Measurements from ENCODE around the gene VWC2L.

Gene VWC2L

DNA sequence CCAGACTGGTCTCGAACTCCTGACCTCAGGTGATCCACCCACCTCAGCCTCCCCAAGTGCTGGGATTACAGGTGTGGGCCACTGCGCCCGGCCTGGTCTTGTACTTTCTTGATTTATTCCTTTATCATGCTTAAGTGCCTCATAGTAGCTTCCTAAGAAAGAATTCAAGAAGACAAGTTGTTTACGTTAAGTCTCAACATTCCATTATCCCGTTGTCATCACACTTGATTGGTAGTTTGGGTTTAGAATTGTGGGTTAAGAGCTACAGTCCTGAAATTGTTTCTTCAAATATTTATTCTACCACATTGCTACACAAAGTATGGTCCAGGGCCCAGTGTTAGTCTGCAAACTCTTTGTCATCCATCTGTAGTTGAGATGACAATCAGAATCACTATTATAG, 194.0 kb downstream of the VWC2L start:
- no peak for DNase-seq

- DNase-seq, result no peak
Observed at GRCh38 chr2:214607051-214607450, 196.2 kb downstream of the VWC2L start.

- DNase-seq, result no peak
Observed at GRCh38 chr2:214611015-214611414, 200.2 kb downstream of the VWC2L start.

DNA sequence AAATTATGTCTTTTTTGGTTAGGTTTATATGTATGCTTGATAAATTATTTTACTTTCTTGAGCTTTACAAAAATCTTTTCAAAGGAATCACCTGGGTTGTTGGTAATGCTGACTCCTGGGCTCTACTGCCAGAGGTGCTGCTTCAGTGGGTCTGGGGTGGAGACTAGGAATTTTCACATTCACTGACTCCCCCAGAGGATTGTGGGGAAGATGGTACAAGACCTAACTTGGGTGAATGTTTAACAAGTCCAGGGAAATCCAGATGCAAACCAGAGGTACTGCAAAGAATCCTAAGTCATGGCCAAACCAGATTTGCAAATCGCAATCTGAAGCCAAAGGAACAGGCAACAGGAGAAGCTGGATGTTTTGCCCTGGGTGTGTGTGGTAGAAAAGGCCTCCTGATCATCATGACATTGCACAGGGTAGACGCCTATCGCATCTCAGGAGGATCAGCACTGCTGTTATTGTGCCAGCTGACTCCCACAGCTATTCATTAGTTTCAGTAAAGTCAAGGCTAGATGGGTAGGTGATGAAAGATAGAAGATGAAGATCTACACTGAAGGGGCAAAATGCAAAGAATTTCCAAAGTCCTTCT, 213.4 kb downstream of the VWC2L start:
- no peak for DNase-seq

DNA sequence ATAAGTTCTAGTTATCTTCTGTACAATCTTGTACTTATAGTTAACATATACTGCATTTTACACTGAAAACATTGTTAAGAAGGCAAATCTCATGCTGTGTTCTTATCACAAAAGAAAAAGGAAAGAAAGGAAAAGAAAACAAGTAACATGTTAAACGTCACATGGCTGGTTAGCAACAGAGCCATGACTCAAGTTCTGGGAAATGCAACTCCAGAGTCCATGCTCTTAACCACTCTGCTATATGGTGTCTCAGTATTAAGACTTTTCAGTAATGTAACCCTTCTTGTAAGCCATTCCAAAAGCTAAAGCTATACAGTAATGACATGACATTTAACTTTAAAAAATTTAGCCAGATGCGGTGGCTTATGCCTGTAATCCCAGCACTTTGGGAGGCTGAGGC, 217.2 kb downstream of the VWC2L start:
- DNase-seq, result no peak
